ENCODE measurements around the gene ZNF407.
"Not testable (repeated sequence)": the region's sequence is repeated elsewhere in the genome, so short reads cannot be mapped to it uniquely, and the experiment has no call there.

The ZNF407 gene

GRCh38 chr18:74967438-74967837 lies 369.8 kb downstream of the ZNF407 start:
- no peak for TF ChIP-seq CTCF (IDR thresholded peaks at IDR 0.05; ENCODE audit: poor library complexity, severe bottlenecking)
- Histone ChIP-seq H3K36me3 (ENCODE audit: low read depth) (no peaks in the 10 kb centered on the region), H3K27ac (ENCODE audit: poor library complexity, severe bottlenecking) (no peak overlapping the region), H3K4me1 (ENCODE audit: insufficient read depth, poor library complexity, severe bottlenecking) (no peaks in the 10 kb centered on the region), H3K4me3 (ENCODE audit: severe bottlenecking) (no peak overlapping the region), H3K27me3 (ENCODE audit: insufficient read depth, poor library complexity, severe bottlenecking) (no peaks in the 10 kb centered on the region), H3K9me3 (ENCODE audit: severe bottlenecking) (no peaks in the 10 kb centered on the region)
- ATAC-seq (ENCODE audit: low read depth): no peak
- DNase-seq (ENCODE audit: low spot score): no peak

- no peak for ATAC-seq (ENCODE audit: low read depth)
- no peak for TF ChIP-seq CTCF (IDR thresholded peaks at IDR 0.05; ENCODE audit: poor library complexity, severe bottlenecking)
- Histone ChIP-seq H3K4me1 (ENCODE audit: insufficient read depth, poor library complexity, severe bottlenecking) (no peaks in the 10 kb centered on the region), H3K27me3 (ENCODE audit: insufficient read depth, poor library complexity, severe bottlenecking) (no peaks in the 10 kb centered on the region), H3K9me3 (ENCODE audit: severe bottlenecking) (no peaks in the 10 kb centered on the region), H3K4me3 (ENCODE audit: severe bottlenecking) (no peak overlapping the region), H3K36me3 (ENCODE audit: low read depth) (no peaks in the 10 kb centered on the region), H3K27ac (ENCODE audit: poor library complexity, severe bottlenecking) (no peak overlapping the region)
- DNase-seq (ENCODE audit: low spot score): no peak
These were observed 370.3 kb downstream of the ZNF407 start for GRCh38 chr18:74967979-74968378.

GRCh38 chr18:74971358-74971757 lies 373.7 kb downstream of the ZNF407 start:
- DNase-seq (ENCODE audit: low spot score); H3K27ac ChIP-seq (ENCODE audit: poor library complexity, severe bottlenecking); H3K36me3 ChIP-seq (ENCODE audit: low read depth); H3K4me1 ChIP-seq (ENCODE audit: insufficient read depth, poor library complexity, severe bottlenecking); ATAC-seq (ENCODE audit: low read depth); H3K9me3 ChIP-seq (ENCODE audit: severe bottlenecking); H3K27me3 ChIP-seq (ENCODE audit: insufficient read depth, poor library complexity, severe bottlenecking); H3K4me3 ChIP-seq (ENCODE audit: severe bottlenecking): not testable (repeated sequence)

- not testable (repeated sequence) for DNase-seq (ENCODE audit: low spot score); H3K4me3 ChIP-seq (ENCODE audit: severe bottlenecking); ATAC-seq (ENCODE audit: low read depth)
These were observed 374.1 kb downstream of the ZNF407 start for GRCh38 chr18:74971776-74972175.

GRCh38 chr18:74972354-74972753 lies 374.7 kb downstream of the ZNF407 start:
- Histone ChIP-seq H3K27me3 (ENCODE audit: insufficient read depth, poor library complexity, severe bottlenecking) (no peaks in the 10 kb centered on the region), H3K4me1 (ENCODE audit: insufficient read depth, poor library complexity, severe bottlenecking) (no peaks in the 10 kb centered on the region), H3K36me3 (ENCODE audit: low read depth) (no peaks in the 10 kb centered on the region), H3K4me3 (ENCODE audit: severe bottlenecking) (no peak overlapping the region), H3K9me3 (ENCODE audit: severe bottlenecking) (no peaks in the 10 kb centered on the region), H3K27ac (ENCODE audit: poor library complexity, severe bottlenecking) (no peak overlapping the region)
- no peak for ATAC-seq (ENCODE audit: low read depth)
- no peak for DNase-seq (ENCODE audit: low spot score)
- no peak for TF ChIP-seq CTCF (IDR thresholded peaks at IDR 0.05; ENCODE audit: poor library complexity, severe bottlenecking)

More at GRCh38 chr18:74971776-74972175, 374.1 kb downstream of the ZNF407 start:
- H3K36me3 ChIP-seq (ENCODE audit: low read depth); H3K4me1 ChIP-seq (ENCODE audit: insufficient read depth, poor library complexity, severe bottlenecking); H3K27ac ChIP-seq (ENCODE audit: poor library complexity, severe bottlenecking); H3K27me3 ChIP-seq (ENCODE audit: insufficient read depth, poor library complexity, severe bottlenecking); H3K9me3 ChIP-seq (ENCODE audit: severe bottlenecking): not testable (repeated sequence)

- no peak for ATAC-seq (ENCODE audit: low read depth)
- H3K4me3 ChIP-seq (ENCODE audit: severe bottlenecking): no peak overlapping the region
- H3K4me1 ChIP-seq (ENCODE audit: insufficient read depth, poor library complexity, severe bottlenecking): no peaks in the 10 kb centered on the region
- no peak overlapping the region for H3K27ac ChIP-seq (ENCODE audit: poor library complexity, severe bottlenecking)
- TF ChIP-seq CTCF (IDR thresholded peaks at IDR 0.05; ENCODE audit: poor library complexity, severe bottlenecking): no peak
- H3K36me3 ChIP-seq (ENCODE audit: low read depth): no peaks in the 10 kb centered on the region
- H3K27me3 ChIP-seq (ENCODE audit: insufficient read depth, poor library complexity, severe bottlenecking): no peaks in the 10 kb centered on the region
- H3K9me3 ChIP-seq (ENCODE audit: severe bottlenecking): no peaks in the 10 kb centered on the region
- no peak for DNase-seq (ENCODE audit: low spot score)
These were observed 377.3 kb downstream of the ZNF407 start for GRCh38 chr18:74975001-74975400.

Measured in RWPE2 (cell line).